CD14-positive monocyte (primary cell): Measurements from ENCODE around the gene CHPF. TPM values are rescaled to one million over a fixed set of nuclear protein-coding genes. Genes with fewer than 3 reads are reported as not detected.

Experiments
- DNase-seq, 3 donors: peaks; one replicate each; pipeline ENCODE4 v3.0.0-alpha.2; 2011 to 2022
- H2AFZ ChIP-seq: 2 replicates; pipeline ENCODE4 v1.6.0; 2012; ENCODE audit warnings: mild to moderate bottlenecking, low read depth, low read length, inconsistent platforms; ENCODE audit not compliant: insufficient read depth, poor library complexity, severe bottlenecking
- H3K27ac ChIP-seq, 2 donors: 1 replicate in 1 of 2; 2 replicates in 1 of 2; pipeline ENCODE4 v1.5.1; 2012 to 2013; ENCODE audit warnings: low read length in 2 of 2, control low read depth in 1 of 2, inconsistent platforms in 1 of 2, low read depth in 1 of 2, mild to moderate bottlenecking in 1 of 2
- H3K27me3 ChIP-seq, 2 donors: one replicate each; pipeline versions ENCODE4 v1.6.0 to v1.6.1; 2011 to 2013; ENCODE audit warnings: low read length in 2 of 2; ENCODE audit not compliant: control insufficient read depth in 2 of 2, insufficient read depth in 2 of 2
- H3K36me3 ChIP-seq, 2 donors: replicated peaks in 1 of 2; 1 replicate in 1 of 2; 2 replicates in 1 of 2; pipeline versions ENCODE4 v1.5.1 to v1.6.1; 2012 to 2013; ENCODE audit warnings: low read length in 2 of 2, control low read depth in 1 of 2, inconsistent platforms in 1 of 2, mild to moderate bottlenecking in 1 of 2; ENCODE audit not compliant: insufficient read depth in 2 of 2, control insufficient read depth in 1 of 2
- H3K4me1 ChIP-seq, 2 donors: 1 replicate in 1 of 2; 2 replicates in 1 of 2; pipeline versions ENCODE4 v1.5.1 to v1.6.1; 2012 to 2013; ENCODE audit warnings: low read length in 2 of 2, control low read depth in 1 of 2, inconsistent platforms in 1 of 2, mild to moderate bottlenecking in 1 of 2, moderate library complexity in 1 of 2; ENCODE audit not compliant: insufficient read depth in 2 of 2, control insufficient read depth in 1 of 2
- H3K4me2 ChIP-seq: replicated peaks from 2 replicates; pipeline ENCODE3; 2012; ENCODE audit warnings: low read length, moderate library complexity, mild to moderate bottlenecking; ENCODE audit not compliant: poor library complexity, severe bottlenecking; ENCODE audit errors: extremely low read depth
- H3K4me3 ChIP-seq, 3 experiments: fragments of 200-600 bp in 1 of 3; sonication (generic) in 1 of 3; replicated peaks in 1 of 3; 1 replicate in 2 of 3; 2 replicates in 1 of 3; pipeline ENCODE4 v1.5.1; 2011 to 2013; ENCODE audit warnings: low read length in 3 of 3, mild to moderate bottlenecking in 3 of 3, control low read depth in 2 of 3, low read depth in 2 of 3, inconsistent platforms in 1 of 3, moderate library complexity in 1 of 3
- H3K79me2 ChIP-seq: 2 replicates; pipeline ENCODE4 v1.6.0; 2012; ENCODE audit warnings: mild to moderate bottlenecking, control low read depth, inconsistent platforms, low read length, moderate library complexity; ENCODE audit not compliant: insufficient read depth
- H3K9ac ChIP-seq: 2 replicates; pipeline ENCODE4 v1.6.0; 2017; ENCODE audit warnings: low read length, mild to moderate bottlenecking; ENCODE audit not compliant: insufficient read depth, poor library complexity, severe bottlenecking
- H3K9me3 ChIP-seq, 2 donors: replicated peaks in 1 of 2; 1 replicate in 1 of 2; 2 replicates in 1 of 2; pipeline versions ENCODE4 v1.5.1 to v1.6.1; 2012 to 2013; ENCODE audit warnings: low read length in 2 of 2, control low read depth in 1 of 2; ENCODE audit not compliant: control insufficient read depth in 1 of 2, insufficient read depth in 1 of 2
- H4K20me1 ChIP-seq: 2 replicates; pipeline ENCODE4 v1.6.0; 2012; ENCODE audit warnings: mild to moderate bottlenecking, low read length, control low read depth, moderate library complexity; ENCODE audit not compliant: insufficient read depth
- H3K27ac Mint-ChIP-seq, 7 donors: one replicate each; pipeline ENCODE4 v1.8.0; 2020; ENCODE audit warnings: mild to moderate bottlenecking in 7 of 7, mixed read lengths in 7 of 7, moderate library complexity in 6 of 7, inconsistent platforms in 2 of 7
- H3K27me3 Mint-ChIP-seq, 3 donors: one replicate each; pipeline ENCODE4 v1.8.0; 2021 to 2022; ENCODE audit warnings: low read depth in 3 of 3, mild to moderate bottlenecking in 3 of 3, mixed read lengths in 3 of 3, moderate library complexity in 3 of 3, inconsistent platforms in 1 of 3
- H3K36me3 Mint-ChIP-seq, 2 donors: one replicate each; pipeline ENCODE4 v1.8.0; 2020; ENCODE audit warnings: mixed read lengths in 2 of 2, inconsistent platforms in 1 of 2, mild to moderate bottlenecking in 1 of 2
- H3K4me1 Mint-ChIP-seq: one replicate; pipeline ENCODE4 v1.8.0; 2020; ENCODE audit warnings: mild to moderate bottlenecking, mixed read lengths
- H3K4me3 Mint-ChIP-seq, 2 donors: one replicate each; pipeline ENCODE4 v1.8.0; 2020; ENCODE audit warnings: mild to moderate bottlenecking in 2 of 2, mixed read lengths in 2 of 2, moderate library complexity in 1 of 2
- H3K9me3 Mint-ChIP-seq, 7 donors: one replicate each; pipeline ENCODE4 v1.8.0; 2020 to 2022; ENCODE audit warnings: mixed read lengths in 7 of 7, mild to moderate bottlenecking in 6 of 7, moderate library complexity in 6 of 7, inconsistent platforms in 2 of 7
- CTCF ChIP-seq: fragments of 200-600 bp; IDR thresholded peaks from one replicate; pipeline ENCODE4 v1.8.0; 2022; ENCODE audit warnings: antibody characterized with exemption, mild to moderate bottlenecking
- WGBS: methylation state at CpG from one replicate; pipeline ENCODE4 v1.1.5; 2013; ENCODE audit warnings: missing lambda C conversion rate; ENCODE audit not compliant: insufficient coverage; 5-methylcytosine and 5-hydroxymethylcytosine counted together
- intact Hi-C, 2 donors: fragments of 100-400 bp; cut with micrococcal nuclease; formaldehyde crosslinking; loops; one replicate each; pipeline versions ENCODE4 v1.15.0 to v1.15.1; 2023
- polyA plus RNA-seq, 3 donors: library from polyadenylated mRNA; depleted of rRNA in 1 of 3; unstranded in 2 of 3; stranded (reverse) in 1 of 3; fragments of 300-500 nt in 2 of 3; fragments of >200 nt in 1 of 3; fragmentation: Illumina TruSeq in 2 of 3; gene quantifications; 1 replicate in 2 of 3; 2 replicates in 1 of 3; pipeline ENCODE4 v1.2.3, GENCODE V29; 2012 to 2021

Gene CHPF
- polyA plus RNA-seq, 3 donors = 0.09 to 0.32 (median 0.09) TPM

- Histone ChIP-seq H3K4me3 (no peak overlapping the region), H3K27ac (no peak overlapping the region), H4K20me1 (no peaks in the 10 kb centered on the region), H3K4me2 (no peak overlapping the region), H3K9ac (no peak overlapping the region), H3K4me1 (peaks cover 8 to 11% of the 10 kb centered on the region in 2 donors), H3K36me3 (no peaks in the 10 kb centered on the region), H3K9me3 (no peaks in the 10 kb centered on the region), H3K27me3 (peaks cover 7 to 20% of the 10 kb centered on the region in 2 donors), H3K79me2 (no peaks in the 10 kb centered on the region), H2AFZ (no peak overlapping the region)
- 73% methylated on average over 8 of the region's 15 CpGs for WGBS
- Mint-ChIP-seq H3K9me3 (peaks cover 0 to 5% (median 0%) of the 10 kb centered on the region in 7 donors), H3K4me1 (peaks cover 16% of the 10 kb centered on the region), H3K4me3 (no peak overlapping the region), H3K27ac (no peak overlapping the region), H3K36me3 (peaks cover 0 to 3% of the 10 kb centered on the region in 2 donors), H3K27me3 (peaks cover 20 to 27% (median 25%) of the 10 kb centered on the region in 3 donors)
- TF ChIP-seq CTCF = no peak
- intact Hi-C loops = no loop called here
- no peak for DNase-seq
Observed at GRCh38 chr2:219576505-219577388, 33.1 kb upstream of the CHPF start.

GRCh38 chr2:219575566-219576504 is 32.2 kb upstream of the CHPF start:
- Histone ChIP-seq H3K9me3 (no peaks in the 10 kb centered on the region), H3K9ac (no peak overlapping the region), H4K20me1 (no peaks in the 10 kb centered on the region), H3K4me2 (no peak overlapping the region), H3K27ac (no peak overlapping the region), H3K4me3 (no peak overlapping the region), H3K36me3 (no peaks in the 10 kb centered on the region), H3K4me1 (peaks cover 8 to 18% of the 10 kb centered on the region in 2 donors), H3K79me2 (no peaks in the 10 kb centered on the region), H2AFZ (no peak overlapping the region), H3K27me3 (peaks cover 12 to 26% of the 10 kb centered on the region in 2 donors)
- DNase-seq = no peak
- H3K4me3 Mint-ChIP-seq = no peak overlapping the region
- peaks cover 26 to 33% (median 29%) of the 10 kb centered on the region in 3 donors for H3K27me3 Mint-ChIP-seq
- intact Hi-C loops = no loop called here
- peaks cover 18% of the 10 kb centered on the region for H3K4me1 Mint-ChIP-seq
- H3K36me3 Mint-ChIP-seq = peaks cover 0 to 4% of the 10 kb centered on the region in 2 donors
- H3K9me3 Mint-ChIP-seq = peaks cover 0 to 5% (median 0%) of the 10 kb centered on the region in 7 donors
- no peak for TF ChIP-seq CTCF
- H3K27ac Mint-ChIP-seq = no peak overlapping the region
- 100% methylated on average over 2 of the region's 6 CpGs for WGBS
